ENCODE data around the gene ANAPC13. TPM values are rescaled to one million over a fixed set of nuclear protein-coding genes. Genes with fewer than 3 reads are reported as not detected.

Gene ANAPC13
- total RNA-seq (2022; extraction: Qiagen RNA extraction; ENCODE audit: low read depth), result 39.9 to 61.5 TPM (median 45.2 TPM) in 5 replicates

DNA sequence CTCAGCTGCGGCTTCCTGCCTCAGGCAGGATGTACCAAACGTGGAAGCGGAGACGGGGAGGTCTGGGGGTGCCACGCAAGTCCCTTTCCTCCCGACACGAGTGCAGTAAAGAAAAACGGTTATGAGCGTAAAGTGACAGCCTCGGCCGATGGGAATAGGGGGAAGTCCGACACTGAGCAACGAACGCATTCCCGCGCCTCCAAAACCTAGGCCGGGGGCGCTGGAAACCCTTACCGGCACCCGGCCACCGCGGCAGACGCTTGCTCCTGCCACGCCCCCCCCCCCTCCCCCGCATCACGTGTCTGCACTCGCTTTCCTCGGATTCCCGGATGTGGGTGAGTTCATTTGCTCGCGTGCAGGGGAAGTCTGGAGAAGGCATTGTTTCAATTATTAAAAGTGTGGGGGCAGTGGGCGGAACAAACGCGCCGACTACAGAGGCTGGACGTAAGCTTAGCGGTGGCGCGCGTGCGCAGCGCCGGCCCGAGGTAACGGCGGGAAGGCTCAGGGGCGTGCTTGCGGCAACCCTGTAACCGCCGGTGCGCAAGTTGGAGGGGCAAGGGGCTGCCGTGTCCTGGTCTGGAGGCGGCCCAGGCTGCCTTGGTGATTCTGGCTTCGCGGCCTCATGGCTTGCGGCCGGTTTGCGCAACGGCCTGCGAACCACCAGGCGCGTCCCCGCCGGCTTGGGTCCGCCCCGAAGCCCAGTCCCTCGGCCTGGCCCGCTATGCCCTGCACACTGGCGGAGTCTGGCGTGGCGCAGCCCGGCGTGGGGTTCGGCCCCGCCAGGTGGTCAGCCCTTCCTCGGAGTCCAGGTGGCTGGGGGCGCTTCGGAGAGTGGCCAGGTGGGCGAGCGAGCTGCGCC lies at the start of gene ANAPC13, which contains the start of gene CEP63:
ANAPC13 (minus strand) TSS at position 268 of the 859 bp plus-strand sequence. CDS start 3,081 bp downstream, outside the sequence.
CEP63 (plus strand) TSS at position 340 of the 859 bp plus-strand sequence. CDS start 9,264 bp downstream, outside the sequence.

Other genes starting within 250 kb of the ANAPC13 start
- 25.4 to 31.4 TPM (median 28.8 TPM) in 5 replicates for gene RYK, start 235.1 kb downstream of the ANAPC13 start, total RNA-seq (2022; extraction: Qiagen RNA extraction; ENCODE audit: low read depth)
- gene AMOTL2, start 111.5 kb downstream of the ANAPC13 start, total RNA-seq (2022; extraction: Qiagen RNA extraction; ENCODE audit: low read depth), result 35.6 to 51.8 TPM (median 51.2 TPM) in 5 replicates
- gene CEP63, start 72 bp upstream of the ANAPC13 start, total RNA-seq (2022; extraction: Qiagen RNA extraction; ENCODE audit: low read depth), result 11.7 to 25.7 TPM (median 13.3 TPM) in 5 replicates
- gene KY, start 165.0 kb upstream of the ANAPC13 start, total RNA-seq (2022; extraction: Qiagen RNA extraction; ENCODE audit: low read depth), result 0.07 to 0.25 TPM (median 0.20 TPM) in 3 of 5 replicates, not detected in the others

Data from A549 treated with ZK216348 at 1 μM for 4 hours (cell line).